HG03354 (cell line): ENCODE data around the gene PRKCH.

Source experiments
- ATAC-seq: cut with Tn5 transposase; IDR thresholded peaks from one replicate; pipeline ENCODE4 v1.9.1; 2021; ENCODE audit warnings: mild to moderate bottlenecking; ENCODE audit not compliant: unreplicated experiment, poor library complexity, severe bottlenecking

The PRKCH gene

DNA sequence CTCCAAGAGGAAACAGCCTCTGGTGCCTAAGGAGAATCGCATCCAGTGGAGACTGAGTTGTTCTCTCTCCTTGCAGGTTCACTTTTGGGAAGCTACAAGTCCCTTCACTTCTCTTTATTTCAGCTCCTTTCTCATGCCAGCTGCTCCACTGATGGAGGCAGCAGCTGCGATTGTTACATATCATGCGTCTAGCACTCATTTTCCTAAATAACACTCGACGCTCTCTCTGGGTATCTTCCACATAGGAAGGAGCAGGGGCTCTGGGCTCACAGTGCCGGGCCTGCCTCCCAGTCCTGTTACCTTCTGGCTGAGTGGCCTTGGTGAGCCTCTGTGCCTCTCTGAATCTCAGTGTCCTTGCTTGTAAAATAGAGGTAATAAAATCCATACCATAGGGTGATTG lies 211.4 kb downstream of the PRKCH start:
- ATAC-seq: no peak

- no peak for ATAC-seq
These were observed 212.3 kb downstream of the PRKCH start for GRCh38 chr14:61533513-61534255.

DNA sequence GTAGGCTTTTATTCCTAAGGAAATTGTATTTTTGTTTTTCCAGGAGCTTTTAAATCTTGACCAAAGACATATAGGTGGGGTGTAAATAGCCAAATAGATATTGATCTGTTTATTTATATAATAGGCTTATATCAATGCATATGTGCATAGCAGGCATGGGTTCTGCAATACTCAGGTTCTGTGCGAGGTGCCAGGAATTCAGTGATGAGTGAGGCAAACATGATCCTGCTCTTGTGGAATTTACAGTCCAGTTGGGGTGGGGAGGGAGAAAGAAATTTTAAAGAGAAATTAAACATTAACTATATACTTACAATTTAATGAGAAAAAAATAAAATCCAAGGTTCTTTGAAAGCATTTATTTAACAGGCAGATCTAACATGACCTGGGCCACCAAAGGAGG lies 213.7 kb downstream of the PRKCH start:
- ATAC-seq: no peak

- no peak for ATAC-seq
These were observed 214.1 kb downstream of the PRKCH start for GRCh38 chr14:61535458-61535857.

- no peak for ATAC-seq
These were observed 215.5 kb downstream of the PRKCH start for GRCh38 chr14:61536661-61537562.

- no peak for ATAC-seq
These were observed 216.4 kb downstream of the PRKCH start for GRCh38 chr14:61537563-61538463.

DNA sequence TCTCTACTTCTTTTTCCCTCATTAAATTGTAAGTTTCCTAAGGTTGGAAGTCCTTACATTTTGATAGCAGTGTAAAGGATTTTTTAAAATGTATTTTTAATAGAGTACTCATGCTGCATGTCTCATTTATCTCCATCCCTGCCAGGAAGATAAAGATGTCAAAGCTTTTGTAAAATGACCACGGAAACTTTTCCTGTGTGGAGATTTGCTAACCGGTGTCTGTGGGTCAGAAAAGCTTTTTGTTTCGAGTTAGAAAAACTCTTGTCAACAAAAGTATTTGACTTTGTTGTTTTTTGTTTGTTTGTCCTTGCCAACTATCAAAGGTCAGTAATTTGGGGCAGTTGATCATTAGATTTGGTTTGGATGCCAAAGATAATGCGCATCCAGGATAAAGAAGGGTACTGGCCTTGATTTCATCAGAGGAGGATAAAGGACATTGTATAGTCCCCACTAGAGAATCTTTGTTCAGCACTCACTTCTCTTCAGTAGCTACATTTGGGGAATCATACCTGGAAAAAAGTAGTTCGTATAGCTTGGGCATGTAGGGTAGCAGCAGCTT lies 217.2 kb downstream of the PRKCH start:
- ATAC-seq: no peak

DNA sequence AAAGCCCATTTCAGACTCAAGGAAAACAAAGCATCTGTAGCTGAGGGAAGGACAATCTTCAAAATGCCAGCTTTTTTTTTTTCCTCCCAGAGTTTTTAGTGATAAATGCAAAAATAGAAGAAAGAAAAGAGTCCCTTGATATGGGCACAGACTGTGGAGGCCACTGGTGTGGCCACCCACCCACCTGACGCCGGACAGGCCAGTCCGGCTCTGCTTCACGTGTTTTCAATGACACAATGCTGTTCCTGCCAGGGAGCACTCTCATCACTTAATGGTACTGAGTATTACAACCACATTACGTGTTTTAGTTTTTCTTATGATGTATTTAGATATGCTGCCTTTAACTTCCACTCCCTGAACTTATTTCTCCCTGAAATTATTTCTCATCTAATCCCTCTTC lies 218.3 kb downstream of the PRKCH start:
- ATAC-seq: no peak

GRCh38 chr14:61540931-61541330 lies 219.6 kb downstream of the PRKCH start:
- ATAC-seq: no peak

GRCh38 chr14:61542848-61543790 lies 221.7 kb downstream of the PRKCH start:
- no peak for ATAC-seq

GRCh38 chr14:61543946-61544345 lies 222.6 kb downstream of the PRKCH start:
- no peak for ATAC-seq

DNA sequence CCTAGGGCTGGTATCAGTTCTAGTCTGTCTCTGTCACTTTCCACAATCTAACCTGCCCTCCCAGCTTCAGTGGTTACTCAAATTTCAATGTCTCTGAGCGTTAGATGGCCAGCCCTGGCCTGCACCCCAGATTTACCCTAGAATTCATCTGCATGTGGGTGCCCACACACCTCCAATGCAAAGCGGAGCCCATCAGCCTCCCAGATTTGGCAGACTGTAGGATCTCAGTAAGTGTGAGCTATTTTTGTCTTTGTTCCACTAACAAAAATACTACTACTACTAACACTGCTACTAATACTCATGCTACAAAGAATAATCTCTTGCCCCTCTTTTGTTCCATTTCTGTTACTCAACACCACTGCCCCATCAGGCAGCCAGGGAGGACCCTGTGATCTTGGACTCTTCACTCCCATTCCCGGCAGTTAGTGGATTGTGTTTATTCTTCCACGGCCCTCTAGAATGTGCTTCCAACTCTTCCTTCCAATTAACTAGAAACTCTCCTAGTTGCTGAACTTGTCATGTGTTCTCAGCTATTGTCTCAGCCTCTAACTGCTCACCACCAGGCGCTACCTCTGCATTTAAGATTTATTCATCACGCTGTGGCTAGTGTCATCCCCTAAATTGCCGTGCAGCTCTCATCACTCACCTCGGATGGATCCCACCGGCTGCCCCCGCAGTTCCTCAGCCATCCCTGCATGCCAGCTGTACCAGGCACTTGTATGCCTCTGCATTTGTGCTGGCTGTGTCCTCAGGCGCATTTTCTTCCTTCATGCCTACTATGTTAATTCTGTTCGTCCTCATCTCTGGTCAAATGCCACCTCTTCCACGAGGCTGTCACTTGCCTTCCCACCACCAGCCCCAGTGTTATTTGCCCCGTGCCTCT lies 223.3 kb downstream of the PRKCH start:
- ATAC-seq: no peak

DNA sequence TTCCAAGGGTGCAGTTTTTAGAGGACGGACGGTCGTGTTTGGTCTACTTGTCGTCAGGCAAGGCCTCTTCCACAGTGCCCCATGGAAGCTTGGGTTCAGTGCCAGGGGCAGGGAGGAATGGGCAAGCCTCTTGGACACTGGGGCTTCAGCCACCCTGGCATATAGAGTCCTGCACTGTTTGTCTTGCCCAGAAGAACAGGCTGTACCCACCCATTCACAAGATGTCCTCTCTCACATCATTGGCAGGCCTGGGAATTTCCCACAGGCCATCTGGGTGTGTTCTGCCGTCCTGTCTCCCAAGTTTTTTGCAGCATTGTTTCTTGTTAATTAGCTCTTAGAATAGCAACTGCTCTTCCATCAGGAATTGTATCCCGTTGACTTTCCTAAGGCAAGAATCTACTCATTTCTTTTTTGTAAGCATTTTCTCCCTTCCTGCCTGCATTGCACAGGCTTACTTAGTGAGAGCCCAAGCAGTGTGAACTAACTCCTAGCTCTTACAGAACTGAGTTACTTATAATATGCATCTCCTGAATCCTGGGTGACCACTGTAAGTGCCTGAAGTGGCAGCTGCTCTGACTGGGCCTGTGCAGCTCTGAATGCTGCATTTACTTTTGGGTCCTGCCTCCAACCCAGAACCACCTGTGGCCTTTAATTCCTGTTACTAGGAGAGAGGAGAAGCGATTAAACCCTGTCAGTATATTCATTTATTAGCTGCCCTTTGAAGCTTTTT lies 224.5 kb downstream of the PRKCH start:
- no peak for ATAC-seq

- no peak for ATAC-seq
These were observed 226.0 kb downstream of the PRKCH start for GRCh38 chr14:61547186-61548069.

- ATAC-seq: no peak
These were observed 228.0 kb downstream of the PRKCH start for GRCh38 chr14:61549425-61549824.

GRCh38 chr14:61551384-61551783 lies 230.0 kb downstream of the PRKCH start:
- no peak for ATAC-seq
